IMR-90 (cell line): Measurements from ENCODE around the gene TBX1. TPM values are rescaled to one million over a fixed set of nuclear protein-coding genes. Genes with fewer than 3 reads are reported as not detected.

Experiments used
- ATAC-seq: fragments of 200-7000 bp; cut with Tn5 transposase; 2 replicates; pipeline ENCODE4 v1.9.1; 2020; ENCODE audit warnings: low read depth, mild to moderate bottlenecking, moderate library complexity
- BruUV-seq: library from RNA; stranded (reverse); fragments of 400-500 nt; replicated peaks from 2 replicates; lab custom pipeline; 2021; lab: Mats Ljungman, UMichigan
- CTCF ChIA-PET: fragments of 300-600 bp; formaldehyde crosslinking; extraction: SDS; loops from one replicate; lab custom pipeline; 2021; ENCODE audit warnings: antibody characterized with exemption; lab: Yijun Ruan, JAX
- POLR2A ChIA-PET: fragments of 300-600 bp; sonication (Branson Sonifier 250); formaldehyde crosslinking; loops from one replicate; lab custom pipeline; 2022; ENCODE audit warnings: antibody characterized with exemption; ENCODE audit not compliant: unreplicated experiment; lab: Charles Lee
- DNase-seq: peaks from one replicate; pipeline ENCODE4 v3.0.0; 2013
- H2AFZ ChIP-seq: replicated peaks from 2 replicates; pipeline ENCODE3; 2013; ENCODE audit warnings: low read length, mild to moderate bottlenecking; ENCODE audit not compliant: poor library complexity
- H2AK5ac ChIP-seq: 2 replicates; pipeline ENCODE4 v1.6.1; 2013; ENCODE audit warnings: low read depth, low read length, inconsistent platforms
- H2AK9ac ChIP-seq: replicated peaks from 2 replicates; pipeline ENCODE3; 2013; ENCODE audit warnings: mild to moderate bottlenecking, low read depth, low read length, moderate library complexity; ENCODE audit not compliant: poor library complexity
- H2BK120ac ChIP-seq: 2 replicates; pipeline ENCODE4 v1.6.1; 2013; ENCODE audit warnings: low read depth, low read length, inconsistent platforms
- H2BK15ac ChIP-seq: 3 replicates; pipeline ENCODE4 v1.6.1; 2013; ENCODE audit warnings: low read depth, low read length, inconsistent platforms
- H2BK20ac ChIP-seq: 2 replicates; pipeline ENCODE4 v1.6.1; 2013; ENCODE audit warnings: low read depth, mild to moderate bottlenecking, inconsistent platforms, low read length, moderate library complexity
- H2BK5ac ChIP-seq: 2 replicates; pipeline ENCODE4 v1.6.1; 2013; ENCODE audit warnings: mild to moderate bottlenecking, low read depth, low read length, inconsistent platforms; ENCODE audit not compliant: poor library complexity, severe bottlenecking
- H3K14ac ChIP-seq: replicated peaks from 2 replicates; pipeline ENCODE4 v1.6.1; 2013; ENCODE audit warnings: low read depth, low read length, inconsistent platforms
- H3K18ac ChIP-seq: 2 replicates; pipeline ENCODE4 v1.6.1; 2013; ENCODE audit warnings: low read depth, low read length, control low read depth
- H3K23ac ChIP-seq: 2 replicates; pipeline ENCODE4 v1.6.1; 2013; ENCODE audit warnings: low read depth, low read length, inconsistent platforms
- H3K27ac ChIP-seq: 2 replicates; pipeline ENCODE4 v1.5.1; 2013; ENCODE audit warnings: mild to moderate bottlenecking, control low read depth, low read length; ENCODE audit not compliant: insufficient read depth
- H3K27me3 ChIP-seq: 2 replicates; pipeline ENCODE4 v1.6.1; 2013; ENCODE audit warnings: low read length; ENCODE audit not compliant: control insufficient read depth, insufficient read depth
- H3K36me3 ChIP-seq: 2 replicates; pipeline ENCODE4 v1.6.1; 2013; ENCODE audit warnings: low read length, mixed read lengths; ENCODE audit not compliant: control insufficient read depth, insufficient read depth
- H3K4ac ChIP-seq: 2 replicates; pipeline ENCODE4 v1.6.1; 2013; ENCODE audit warnings: low read depth, low read length, inconsistent platforms
- H3K4me1 ChIP-seq: 2 replicates; pipeline ENCODE4 v1.6.1; 2013; ENCODE audit warnings: low read length, mixed read lengths; ENCODE audit not compliant: control insufficient read depth, insufficient read depth
- H3K4me2 ChIP-seq: 2 replicates; pipeline ENCODE4 v1.6.1; 2013; ENCODE audit warnings: low read depth, mild to moderate bottlenecking, control low read depth, low read length, moderate library complexity
- H3K4me3 ChIP-seq: 2 replicates; pipeline ENCODE4 v1.5.1; 2013; ENCODE audit warnings: low read depth, mild to moderate bottlenecking, control low read depth, low read length, moderate library complexity; ENCODE audit not compliant: insufficient read depth
- H3K56ac ChIP-seq: 2 replicates; pipeline ENCODE4 v1.6.1; 2013; ENCODE audit warnings: low read length, inconsistent platforms; ENCODE audit not compliant: insufficient read depth; ENCODE audit errors: extremely low read depth
- H3K79me1 ChIP-seq, 2 experiments: 2 replicates each; pipeline ENCODE4 v1.6.1; 2013; ENCODE audit warnings: low read length in 2 of 2, inconsistent platforms in 1 of 2, low read depth in 1 of 2
- H3K9ac ChIP-seq: 2 replicates; pipeline ENCODE4 v1.6.1; 2013; ENCODE audit warnings: low read depth, low read length, control low read depth
- H3K9me1 ChIP-seq: 2 replicates; pipeline ENCODE4 v1.6.1; 2013; ENCODE audit warnings: low read length, inconsistent platforms; ENCODE audit not compliant: insufficient read depth
- H3K9me3 ChIP-seq: 2 replicates; pipeline ENCODE4 v1.6.1; 2013; ENCODE audit warnings: low read length; ENCODE audit not compliant: control insufficient read depth, insufficient read depth
- H4K20me1 ChIP-seq: 2 replicates; pipeline ENCODE4 v1.6.1; 2013; ENCODE audit warnings: low read length, inconsistent platforms; ENCODE audit not compliant: insufficient read depth
- H4K5ac ChIP-seq: 2 replicates; pipeline ENCODE4 v1.6.1; 2013; ENCODE audit warnings: mild to moderate bottlenecking, low read depth, low read length, control low read depth
- H4K8ac ChIP-seq, 2 experiments: 2 replicates each; pipeline ENCODE4 v1.6.1; 2013; ENCODE audit warnings: low read depth in 2 of 2, low read length in 2 of 2, control low read depth in 1 of 2, inconsistent platforms in 1 of 2
- H4K91ac ChIP-seq: 2 replicates; pipeline ENCODE4 v1.6.1; 2013; ENCODE audit warnings: low read depth, low read length, inconsistent platforms; ENCODE audit not compliant: insufficient read depth
- BHLHE40 ChIP-seq: fragments of 150-350 bp; IDR thresholded peaks from 2 replicates; pipeline ENCODE4 v1.6.1; 2016; ENCODE audit warnings: mild to moderate bottlenecking, low read depth, low read length
- CEBPB ChIP-seq: IDR thresholded peaks from 2 replicates; pipeline ENCODE4 v1.6.1; 2012; ENCODE audit warnings: low read depth, low read length, improper control_type of control experiment
- CHD1 ChIP-seq: IDR thresholded peaks from 2 replicates; pipeline ENCODE4 v1.6.1; 2012; ENCODE audit warnings: low read depth, low read length, improper control_type of control experiment
- ELK1 ChIP-seq: fragments of 150-350 bp; IDR thresholded peaks from 2 replicates; pipeline ENCODE4 v1.6.1; 2016; ENCODE audit warnings: low read depth, mild to moderate bottlenecking, low read length, moderate library complexity, borderline replicate concordance
- FOS ChIP-seq: fragments of 150-350 bp; IDR thresholded peaks from 2 replicates; pipeline ENCODE4 v1.6.1; 2016; ENCODE audit warnings: low read depth, low read length
- MAFK ChIP-seq: IDR thresholded peaks from 2 replicates; pipeline ENCODE4 v1.6.1; 2012; ENCODE audit warnings: low read depth, low read length, improper control_type of control experiment
- MAZ ChIP-seq: IDR thresholded peaks from 2 replicates; pipeline ENCODE4 v1.6.1; 2012; ENCODE audit warnings: low read depth, mild to moderate bottlenecking, low read length, improper control_type of control experiment, moderate library complexity, borderline replicate concordance
- MXI1 ChIP-seq: IDR thresholded peaks from 2 replicates; pipeline ENCODE4 v1.6.1; 2012; ENCODE audit warnings: low read depth, mild to moderate bottlenecking, low read length, moderate library complexity, borderline replicate concordance
- NFE2L2 ChIP-seq: fragments of 150-350 bp; IDR thresholded peaks from 2 replicates; pipeline ENCODE4 v1.6.1; 2016; ENCODE audit warnings: low read depth, mild to moderate bottlenecking, low read length
- POLR2A ChIP-seq: IDR thresholded peaks from 2 replicates; pipeline ENCODE4 v1.6.1; 2012; ENCODE audit warnings: mild to moderate bottlenecking, low read depth, low read length
- RAD21 ChIP-seq: IDR thresholded peaks from 2 replicates; pipeline ENCODE4 v1.6.1; 2012; ENCODE audit warnings: low read length, improper control_type of control experiment
- RCOR1 ChIP-seq: IDR thresholded peaks from 2 replicates; pipeline ENCODE4 v1.6.1; 2012; ENCODE audit warnings: mild to moderate bottlenecking, low read length, improper control_type of control experiment; ENCODE audit not compliant: insufficient replicate concordance
- RFX5 ChIP-seq: IDR thresholded peaks from 2 replicates; pipeline ENCODE4 v1.8.0; 2012; ENCODE audit warnings: low read depth, mild to moderate bottlenecking, low read length, moderate library complexity
- SMC3 ChIP-seq: fragments of 150-350 bp; IDR thresholded peaks from 2 replicates; pipeline ENCODE4 v1.6.1; 2016; ENCODE audit warnings: low read depth, mild to moderate bottlenecking, antibody characterized with exemption, low read length, moderate library complexity
- USF2 ChIP-seq: fragments of 150-350 bp; IDR thresholded peaks from 2 replicates; pipeline ENCODE4 v1.6.1; 2017; ENCODE audit warnings: mild to moderate bottlenecking, antibody characterized with exemption, low read length, low read depth
- WGBS, 2 experiments: methylation state at CpG; one replicate each; pipeline versions ENCODE4 v1.1.5 to v1.1.7; 2013; ENCODE audit warnings: missing lambda C conversion rate in 2 of 2; ENCODE audit not compliant: insufficient read length in 1 of 2; ENCODE audit errors: extremely low coverage in 2 of 2; 5-methylcytosine and 5-hydroxymethylcytosine counted together
- dilution Hi-C: fragments of 300-500 bp; cut with HindIII; formaldehyde crosslinking; loops from one replicate; pipeline ENCODE4 v1.14.3; 2018; ENCODE audit warnings: low sequenced_read_pairs; ENCODE audit not compliant: unreplicated experiment
- in situ Hi-C: fragments of 300-500 bp; cut with MboI; formaldehyde crosslinking; loops from 3 replicates; pipeline ENCODE4 v1.14.3; 2019; ENCODE audit warnings: low sequenced_read_pairs, inconsistent platforms, mixed read lengths
- intact Hi-C: fragments of 100-400 bp; cut with micrococcal nuclease; formaldehyde crosslinking; loops from 2 replicates; pipeline ENCODE4 v1.10.0; 2022
- polyA plus RNA-seq, 3 experiments: library from polyadenylated mRNA; depleted of rRNA; stranded (reverse); fragments of >200 nt; gene quantifications; 2 replicates each; pipeline ENCODE4 v1.2.3, GENCODE V29; 2012; ENCODE audit warnings: low replicate concordance in 1 of 3
- total RNA-seq: library from RNA; depleted of rRNA; stranded (reverse); fragments of >200 nt; gene quantifications from 2 replicates; pipeline ENCODE4 v1.2.3, GENCODE V29; 2012
- TF ChIP-seq, protein P1 (sequence below): conservative IDR thresholded peaks from 2 replicates; pipeline ENCODE4 v1.5.1; 2012; ENCODE audit warnings: mild to moderate bottlenecking, low read depth, low read length, improper control_type of control experiment

The TBX1 gene
- total and polyA plus RNA-seq, 2 of the 4 experiments (the other 2 are of a cell fraction), result 0.03 TPM; not detected in 1

- in situ Hi-C loops, result no loop called here
- POLR2A ChIA-PET, result no interaction called here
Observed at GRCh38 chr22:19744350-19745006, 16.1 kb upstream of the TBX1 start.

More at GRCh38 chr22:19744350-19745006, 16.1 kb upstream of the TBX1 start:
- Histone ChIP-seq H2AK5ac (no peak overlapping the region), H2BK120ac (no peak overlapping the region; the same call in 1 of the 2 replicates), H3K4me3 (no peak overlapping the region), H2BK20ac (no peak overlapping the region), H3K4ac (no peak overlapping the region), H2AK9ac (peak overlapping the region; percentile 3), H3K4me1 (no peaks in the 10 kb centered on the region), H3K27ac (no peak overlapping the region), H3K9me1 (no peaks in the 10 kb centered on the region), H3K56ac (no peak overlapping the region), H3K4me2 (no peak overlapping the region), H4K91ac (no peak overlapping the region), H3K36me3 (no peaks in the 10 kb centered on the region), H2BK15ac (no peak overlapping the region), H3K14ac (no peak overlapping the region), H3K23ac (no peak overlapping the region), H4K8ac (no peak overlapping the region), H3K18ac (no peak overlapping the region), H3K9me3 (no peaks in the 10 kb centered on the region), H3K27me3 (peaks cover 10% of the 10 kb centered on the region; the same call in 1 of the 2 replicates), H4K5ac (no peak overlapping the region), H3K9ac (no peak overlapping the region), H2BK5ac (no peak overlapping the region), H3K79me1 (no peaks in the 10 kb centered on the region), H2AFZ (no peak overlapping the region), H4K20me1 (no peaks in the 10 kb centered on the region; the same call in 1 of the 2 replicates)
- intact Hi-C loops (no loop called here), dilution Hi-C loops (no loop called here)
- no TSS peak for BruUV-seq
- no peak for DNase-seq
- TF ChIP-seq MAFK (no peak), RCOR1 (no peak), RFX5 (no peak), CEBPB (no peak), USF2 (no peak), SMC3 (no peak), RAD21 (no peak), NFE2L2 (no peak), POLR2A (no peak), BHLHE40 (no peak), FOS (no peak), MAZ (no peak), CHD1 (no peak), ELK1 (no peak), MXI1 (no peak)
- TF ChIP-seq, protein P1, sequence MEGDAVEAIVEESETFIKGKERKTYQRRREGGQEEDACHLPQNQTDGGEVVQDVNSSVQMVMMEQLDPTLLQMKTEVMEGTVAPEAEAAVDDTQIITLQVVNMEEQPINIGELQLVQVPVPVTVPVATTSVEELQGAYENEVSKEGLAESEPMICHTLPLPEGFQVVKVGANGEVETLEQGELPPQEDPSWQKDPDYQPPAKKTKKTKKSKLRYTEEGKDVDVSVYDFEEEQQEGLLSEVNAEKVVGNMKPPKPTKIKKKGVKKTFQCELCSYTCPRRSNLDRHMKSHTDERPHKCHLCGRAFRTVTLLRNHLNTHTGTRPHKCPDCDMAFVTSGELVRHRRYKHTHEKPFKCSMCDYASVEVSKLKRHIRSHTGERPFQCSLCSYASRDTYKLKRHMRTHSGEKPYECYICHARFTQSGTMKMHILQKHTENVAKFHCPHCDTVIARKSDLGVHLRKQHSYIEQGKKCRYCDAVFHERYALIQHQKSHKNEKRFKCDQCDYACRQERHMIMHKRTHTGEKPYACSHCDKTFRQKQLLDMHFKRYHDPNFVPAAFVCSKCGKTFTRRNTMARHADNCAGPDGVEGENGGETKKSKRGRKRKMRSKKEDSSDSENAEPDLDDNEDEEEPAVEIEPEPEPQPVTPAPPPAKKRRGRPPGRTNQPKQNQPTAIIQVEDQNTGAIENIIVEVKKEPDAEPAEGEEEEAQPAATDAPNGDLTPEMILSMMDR, result no peak
- CTCF ChIA-PET, result interaction anchor here (1.6 kb wide), 1 partner anchor 13 kb away, joined by 4 read pairs; no protein-coding TSS in a partner anchor
- ATAC-seq, result no peak
- WGBS, 2 experiments, result 74% methylated on average over 9 of the region's 13 CpGs; no CpG with 5 or more reads in 1 of the 2 experiments
